ENCODE results near the gene DDX20.
A peak's percentile ranks its signal among the peaks of the same experiment; 100 is the strongest.

DDX20 gene

DNA sequence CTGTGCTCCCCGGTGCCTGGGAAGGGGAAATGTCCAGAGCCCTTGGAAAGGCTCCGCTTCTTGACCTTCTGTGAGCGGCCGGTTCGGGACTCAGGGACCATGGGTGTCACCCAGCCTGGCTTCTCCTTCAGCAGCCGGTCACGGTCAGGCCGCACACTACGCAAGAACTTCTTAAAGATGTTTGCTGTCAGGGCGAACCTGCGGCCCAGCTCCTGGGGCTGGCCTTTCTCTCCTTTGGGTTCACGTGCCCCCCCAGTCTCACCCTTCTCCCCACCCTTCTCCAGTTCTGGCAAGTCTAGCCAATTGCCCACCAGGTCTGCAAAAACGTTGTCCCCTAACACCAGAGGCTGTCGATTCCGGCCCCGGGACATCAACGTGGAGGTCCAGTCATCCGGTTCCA lies 28.6 kb upstream of the DDX20 start:
- DNase-seq (no peak), ATAC-seq (replicated peaks) (no peak)
- Mint-ChIP-seq H3K9me3 (no peaks in the 10 kb centered on the region), H3K4me3 (no peak overlapping the region), H3K4me1 (peaks cover 10 to 14% of the 10 kb centered on the region in 2 donors), H3K27me3 (no peaks in the 10 kb centered on the region), H3K27ac (no peak overlapping the region), H3K36me3 (peaks cover 3 to 23% of the 10 kb centered on the region in 2 donors)

DNA sequence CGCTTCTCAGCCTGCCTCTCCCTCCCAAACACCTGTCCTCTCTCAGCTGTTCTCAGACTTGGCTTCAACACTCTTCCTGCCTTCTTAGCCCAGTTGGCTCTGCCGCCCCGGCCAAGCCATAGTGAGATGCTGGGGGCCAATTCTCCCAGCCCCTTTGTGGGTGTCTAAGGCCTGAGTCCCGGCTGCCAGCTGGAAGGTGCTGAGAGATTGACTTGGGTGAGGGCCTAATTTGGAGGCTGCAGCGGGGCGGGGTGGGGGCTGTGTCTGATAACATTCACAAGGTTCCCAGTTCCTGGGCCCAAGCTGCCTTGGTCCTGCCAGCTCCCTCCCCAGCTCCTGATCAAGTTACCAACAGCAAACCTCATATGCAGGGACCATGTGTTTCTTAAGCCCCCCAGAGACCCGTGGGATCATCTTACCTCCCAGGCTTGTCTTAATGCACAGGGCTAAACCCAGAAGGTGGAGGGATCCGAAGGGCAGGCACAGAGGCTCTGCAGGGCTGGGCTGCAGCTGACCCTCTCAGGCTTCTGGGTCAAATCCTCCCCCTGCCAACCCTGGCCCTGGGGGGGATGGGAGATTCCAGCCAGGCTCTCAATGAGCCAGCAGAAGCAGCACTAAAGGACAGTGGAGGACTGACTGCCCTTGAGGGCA lies 26.3 kb upstream of the DDX20 start:
- Mint-ChIP-seq H3K4me1 (peaks cover 0 to 8% of the 10 kb centered on the region in 2 donors), H3K36me3 (peaks cover 3 to 23% of the 10 kb centered on the region in 2 donors), H3K9me3 (no peaks in the 10 kb centered on the region), H3K4me3 (no peak overlapping the region), H3K27ac (no peak overlapping the region), H3K27me3 (no peaks in the 10 kb centered on the region)
- DNase-seq = no peak
- ATAC-seq (replicated peaks) = no peak

DNA sequence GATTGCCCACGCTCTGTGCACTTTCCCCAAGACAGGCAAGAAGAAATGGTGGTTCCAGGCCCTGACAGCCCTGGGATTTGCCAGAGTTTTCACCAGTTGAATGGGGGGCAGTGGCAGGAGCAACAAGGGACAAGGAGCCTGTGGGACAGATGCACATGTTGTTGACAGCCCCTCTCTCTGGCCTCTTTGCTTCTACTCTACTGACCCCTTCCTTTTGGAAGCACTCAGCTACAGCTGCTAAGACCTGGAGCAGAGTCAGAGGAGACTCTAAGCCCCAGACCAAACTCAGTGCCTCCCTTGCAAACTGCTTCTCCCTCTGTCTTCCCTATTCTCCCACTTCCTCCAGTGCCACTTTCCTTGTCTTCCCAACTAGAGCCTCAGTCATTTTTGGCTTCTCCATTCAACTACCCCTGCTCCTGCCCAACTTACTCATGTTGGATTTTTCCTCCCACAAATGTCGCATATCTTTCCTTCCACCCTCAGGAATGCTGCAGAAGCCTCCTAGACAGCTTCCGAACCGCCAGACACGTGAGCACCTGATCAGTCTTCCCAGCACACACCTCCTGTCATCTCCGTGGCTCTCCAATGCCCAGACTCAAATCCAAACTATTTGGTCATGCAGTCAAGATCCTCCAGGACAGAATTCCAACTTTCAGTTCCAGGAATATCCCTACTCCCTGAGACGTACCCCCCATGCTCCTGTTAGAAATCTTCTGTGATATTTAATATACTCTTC lies 25.6 kb upstream of the DDX20 start:
- peaks cover 0 to 8% of the 10 kb centered on the region in 2 donors for H3K4me1 Mint-ChIP-seq
- DNase-seq (no peak), ATAC-seq (replicated peaks) (no peak)
- H3K36me3 Mint-ChIP-seq = peaks cover 3 to 23% of the 10 kb centered on the region in 2 donors
- no peak overlapping the region for H3K27ac Mint-ChIP-seq
- no peaks in the 10 kb centered on the region for H3K27me3 Mint-ChIP-seq
- H3K9me3 Mint-ChIP-seq = no peaks in the 10 kb centered on the region
- H3K4me3 Mint-ChIP-seq = no peak overlapping the region

- ATAC-seq (replicated peaks) (no peak), DNase-seq (no peak)
- peaks cover 0 to 8% of the 10 kb centered on the region in 2 donors for H3K4me1 Mint-ChIP-seq
- peaks cover 3 to 20% of the 10 kb centered on the region in 2 donors for H3K36me3 Mint-ChIP-seq
- H3K4me3 Mint-ChIP-seq = no peak overlapping the region
- H3K27ac Mint-ChIP-seq = no peak overlapping the region
- H3K27me3 Mint-ChIP-seq = no peaks in the 10 kb centered on the region
- no peaks in the 10 kb centered on the region for H3K9me3 Mint-ChIP-seq
These were observed 25.0 kb upstream of the DDX20 start for GRCh38 chr1:111730706-111731105.

DNA sequence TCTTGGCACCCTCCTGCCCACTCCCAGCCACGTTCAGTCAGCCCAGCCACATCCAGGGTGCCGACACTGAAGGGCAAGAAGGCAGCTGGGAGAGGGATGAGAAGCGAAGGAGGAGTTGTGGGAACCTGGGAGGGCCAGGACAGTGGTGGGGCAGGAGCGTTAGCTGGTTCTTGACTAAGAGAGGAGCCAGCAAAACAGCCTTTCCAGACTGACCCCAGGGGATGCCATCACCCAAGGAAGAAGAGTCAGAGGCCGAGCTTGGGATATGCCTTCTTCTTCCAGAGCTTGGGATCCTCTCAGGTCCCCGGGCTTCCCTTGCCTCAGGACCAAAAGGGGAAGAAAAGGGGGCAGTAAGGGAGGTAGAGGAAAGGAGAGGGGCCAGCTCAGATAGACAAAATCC lies 23.7 kb upstream of the DDX20 start:
- Mint-ChIP-seq H3K4me3 (no peak overlapping the region), H3K9me3 (no peaks in the 10 kb centered on the region), H3K4me1 (peaks cover 0 to 8% of the 10 kb centered on the region in 2 donors), H3K27ac (no peak overlapping the region), H3K27me3 (no peaks in the 10 kb centered on the region), H3K36me3 (peaks cover 3 to 20% of the 10 kb centered on the region in 2 donors)
- DNase-seq = no peak
- no peak for ATAC-seq (replicated peaks)

GRCh38 chr1:111732718-111733117 lies 23.0 kb upstream of the DDX20 start:
- DNase-seq (no peak), ATAC-seq (replicated peaks) (no peak)
- Mint-ChIP-seq H3K27me3 (peaks cover 0 to 3% of the 10 kb centered on the region in 2 donors), H3K27ac (no peak overlapping the region), H3K4me1 (peaks cover 5 to 11% of the 10 kb centered on the region in 2 donors), H3K4me3 (no peak overlapping the region), H3K36me3 (peaks cover 0 to 15% of the 10 kb centered on the region in 2 donors), H3K9me3 (no peaks in the 10 kb centered on the region)

DNA sequence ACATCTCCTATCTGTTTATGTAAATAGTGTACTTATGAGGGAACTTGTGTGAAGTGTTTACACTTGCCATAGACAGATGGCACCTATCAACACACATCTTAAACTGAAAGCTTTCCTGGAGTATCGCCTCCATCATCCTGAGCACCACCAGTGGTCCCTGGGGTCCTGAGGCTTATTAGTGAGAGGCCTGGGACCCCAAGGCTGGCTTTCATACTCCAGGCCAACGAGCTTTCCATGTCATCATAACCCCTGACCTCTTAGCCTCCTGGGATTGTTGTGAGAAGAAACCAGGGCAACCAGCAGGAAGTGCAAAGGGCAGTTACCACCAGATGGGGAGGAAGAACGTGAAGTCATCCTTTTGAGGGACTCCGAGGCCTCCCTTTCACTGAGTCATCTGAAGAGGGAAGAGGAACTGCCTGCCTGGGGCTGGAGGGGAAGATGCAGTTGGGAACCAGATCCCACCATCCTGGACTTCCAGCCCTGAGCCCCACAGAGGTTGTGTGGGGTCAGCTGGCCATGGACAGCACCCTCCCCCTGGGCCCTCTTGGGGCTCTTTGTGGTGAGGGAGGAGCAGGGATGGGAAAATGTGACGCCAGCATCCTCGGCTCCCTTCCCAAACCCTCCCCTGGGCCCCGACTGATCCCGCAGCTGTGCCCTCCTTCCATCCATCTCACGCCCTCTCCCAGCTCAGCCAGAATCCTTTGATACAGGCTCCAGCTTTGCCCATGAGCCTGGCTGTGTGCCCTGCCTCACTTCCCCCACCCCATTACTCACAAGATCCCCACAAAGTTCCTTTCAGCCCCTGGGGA lies 22.3 kb upstream of the DDX20 start:
- Mint-ChIP-seq H3K27me3 (peaks cover 0 to 7% of the 10 kb centered on the region in 2 donors), H3K27ac (peak overlapping the region; percentile 79)
- peak; percentile 49 to 58 for ATAC-seq (replicated peaks)

GRCh38 chr1:111733992-111734341 lies 21.7 kb upstream of the DDX20 start:
- Mint-ChIP-seq H3K9me3 (no peaks in the 10 kb centered on the region), H3K27me3 (peaks cover 4 to 7% of the 10 kb centered on the region in 2 donors), H3K4me3 (no peak overlapping the region), H3K36me3 (peaks cover 0 to 11% of the 10 kb centered on the region in 2 donors), H3K4me1 (peaks cover 16 to 18% of the 10 kb centered on the region in 2 donors), H3K27ac (no peak overlapping the region)
- DNase-seq (no peak), ATAC-seq (replicated peaks) (no peak)

More for the DNA sequence above, 22.3 kb upstream of the DDX20 start:
- H3K4me3 Mint-ChIP-seq = no peak overlapping the region
- H3K36me3 Mint-ChIP-seq = peaks cover 0 to 11% of the 10 kb centered on the region in 2 donors
- DNase-seq = no peak
- H3K9me3 Mint-ChIP-seq = no peaks in the 10 kb centered on the region
- H3K4me1 Mint-ChIP-seq = peaks cover 11 to 14% of the 10 kb centered on the region in 2 donors

DNA sequence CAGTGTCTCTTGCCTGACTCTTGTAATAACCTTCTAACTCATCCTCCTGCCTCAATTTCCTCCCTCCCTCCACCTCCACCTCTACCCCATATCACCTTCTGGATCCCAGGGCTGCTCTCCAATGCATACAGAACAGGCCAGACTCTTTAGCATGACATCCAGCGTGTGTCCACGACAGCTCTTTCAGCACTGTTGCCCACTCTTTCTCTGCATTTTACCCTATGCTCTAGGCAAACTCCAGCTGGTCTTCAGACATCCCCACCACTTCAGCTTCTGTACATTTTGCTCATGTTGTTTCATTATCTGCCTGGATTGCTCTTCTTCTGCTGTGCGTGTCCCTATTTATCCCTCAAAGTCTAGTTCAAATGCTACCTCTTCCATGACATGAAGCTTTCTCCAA lies 21.3 kb upstream of the DDX20 start:
- H3K27me3 Mint-ChIP-seq = peaks cover 4 to 7% of the 10 kb centered on the region in 2 donors
- H3K4me1 Mint-ChIP-seq = peaks cover 18 to 20% of the 10 kb centered on the region in 2 donors
- ATAC-seq (replicated peaks) (no peak), DNase-seq (no peak)
- peaks cover 0 to 11% of the 10 kb centered on the region in 2 donors for H3K36me3 Mint-ChIP-seq
- no peaks in the 10 kb centered on the region for H3K9me3 Mint-ChIP-seq
- no peak overlapping the region for H3K27ac Mint-ChIP-seq
- H3K4me3 Mint-ChIP-seq = no peak overlapping the region

DNA sequence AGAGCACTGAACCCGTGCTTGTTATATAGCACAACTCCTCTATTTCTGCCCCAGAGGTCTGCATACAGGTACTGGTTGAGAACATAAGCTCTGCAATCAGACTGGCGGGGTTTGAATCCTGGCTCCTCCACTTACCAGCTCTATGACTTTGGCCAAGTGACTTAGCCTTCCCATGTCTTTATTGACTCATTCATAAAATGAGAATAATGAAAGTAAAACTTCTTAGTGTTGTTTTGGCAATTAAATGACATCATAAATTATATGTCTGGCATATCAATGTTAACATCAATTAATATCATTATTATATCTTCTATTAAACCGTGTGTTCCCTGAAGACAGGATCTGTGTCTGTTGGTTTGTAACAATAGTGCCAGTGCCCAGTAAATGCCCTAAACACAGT lies 20.8 kb upstream of the DDX20 start:
- Mint-ChIP-seq H3K36me3 (peaks cover 0 to 11% of the 10 kb centered on the region in 2 donors), H3K9me3 (no peaks in the 10 kb centered on the region), H3K4me1 (peaks cover 19 to 23% of the 10 kb centered on the region in 2 donors), H3K27ac (no peak overlapping the region), H3K27me3 (peaks cover 6 to 10% of the 10 kb centered on the region in 2 donors), H3K4me3 (no peak overlapping the region)
- DNase-seq (no peak), ATAC-seq (replicated peaks) (no peak)

GRCh38 chr1:111735321-111735720 lies 20.4 kb upstream of the DDX20 start:
- peaks cover 8 to 14% of the 10 kb centered on the region in 2 donors for H3K27me3 Mint-ChIP-seq
- no peaks in the 10 kb centered on the region for H3K9me3 Mint-ChIP-seq
- no peak overlapping the region for H3K27ac Mint-ChIP-seq
- no peak overlapping the region for H3K4me3 Mint-ChIP-seq
- H3K36me3 Mint-ChIP-seq = peaks cover 0 to 8% of the 10 kb centered on the region in 2 donors
- H3K4me1 Mint-ChIP-seq = peaks cover 22 to 28% of the 10 kb centered on the region in 2 donors
- no peak for ATAC-seq (replicated peaks)
- DNase-seq = no peak

DNA sequence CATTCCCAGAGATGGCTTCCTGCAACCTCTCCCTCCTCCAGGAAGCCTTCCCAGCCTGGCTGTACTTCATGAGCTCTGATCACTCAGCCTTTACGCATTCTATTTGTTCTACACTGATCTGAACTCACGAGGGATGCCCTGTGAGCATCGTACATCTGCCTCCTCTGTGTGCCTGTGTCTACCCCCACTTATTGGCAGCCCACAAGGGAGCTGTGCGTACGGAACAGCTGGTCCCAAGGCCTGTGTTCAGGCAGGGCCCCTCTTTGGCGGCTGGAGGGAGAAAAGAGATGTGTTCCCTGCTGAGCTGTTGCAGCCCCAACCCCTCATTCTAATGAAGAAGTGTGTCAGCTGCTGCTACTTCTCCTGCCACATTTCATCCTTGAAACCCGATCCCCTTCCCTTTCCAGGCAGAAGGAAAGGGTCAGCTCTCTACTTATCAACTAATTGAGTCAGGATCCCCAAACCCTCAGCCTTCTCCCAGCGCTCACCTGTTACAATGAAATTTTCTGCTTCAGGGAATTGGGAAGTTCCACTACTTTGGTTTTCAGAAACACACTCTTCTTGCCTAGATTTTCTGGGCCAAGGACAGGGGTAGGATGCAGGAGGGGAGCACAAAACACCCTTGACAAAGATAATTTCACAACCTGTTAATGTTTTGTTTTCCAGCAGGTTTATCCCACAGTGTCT lies 19.7 kb upstream of the DDX20 start:
- H3K4me1 Mint-ChIP-seq = peaks cover 26 to 35% of the 10 kb centered on the region in 2 donors
- H3K36me3 Mint-ChIP-seq = peaks cover 0 to 4% of the 10 kb centered on the region in 2 donors
- no peak for DNase-seq
- ATAC-seq (replicated peaks) = no peak
- no peak overlapping the region for H3K27ac Mint-ChIP-seq
- H3K9me3 Mint-ChIP-seq = no peaks in the 10 kb centered on the region
- peaks cover 15 to 21% of the 10 kb centered on the region in 2 donors for H3K27me3 Mint-ChIP-seq
- no peak overlapping the region for H3K4me3 Mint-ChIP-seq

GRCh38 chr1:111736548-111737215 lies 19.0 kb upstream of the DDX20 start:
- H3K4me3 Mint-ChIP-seq = no peak overlapping the region
- no peak for ATAC-seq (replicated peaks)
- no peak for DNase-seq
- peaks cover 0 to 4% of the 10 kb centered on the region in 2 donors for H3K36me3 Mint-ChIP-seq
- peaks cover 26 to 37% of the 10 kb centered on the region in 2 donors for H3K4me1 Mint-ChIP-seq
- H3K27me3 Mint-ChIP-seq = peaks cover 20 to 28% of the 10 kb centered on the region in 2 donors
- no peak overlapping the region for H3K27ac Mint-ChIP-seq
- H3K9me3 Mint-ChIP-seq = no peaks in the 10 kb centered on the region
